ENCODE measurements around the gene TARBP1. TPM values are rescaled to one million over a fixed set of nuclear protein-coding genes. Genes with fewer than 3 reads are reported as not detected.
"Not testable (repeated sequence)": the region's sequence is repeated elsewhere in the genome, so short reads cannot be mapped to it uniquely, and the experiment has no call there.

The TARBP1 gene
- total RNA-seq, 1 donor from 2014 or later, result 40.4 TPM

- no peak for DNase-seq (ENCODE audit: extremely low read depth, low read depth, low spot score)
These were observed 117.8 kb downstream of the TARBP1 start for GRCh38 chr1:234361102-234361603.

DNA sequence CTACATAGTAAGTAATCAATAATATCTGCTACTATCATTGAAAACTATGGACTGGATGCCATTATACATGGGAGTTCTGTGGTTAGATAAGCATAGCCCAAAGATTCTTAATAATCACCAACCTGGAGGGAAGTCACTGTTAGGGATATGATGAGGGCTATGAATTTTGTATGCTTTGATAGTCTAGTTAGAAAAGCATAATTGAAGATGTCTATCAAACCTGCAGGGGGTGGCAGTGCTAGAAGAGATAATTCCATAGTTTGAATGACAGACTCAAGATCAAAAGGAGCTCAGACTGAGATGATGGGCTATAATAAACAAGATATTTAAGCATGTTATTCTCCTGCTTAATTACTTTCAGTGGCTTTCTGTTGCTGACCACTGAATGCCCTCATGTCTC lies 121.1 kb downstream of the TARBP1 start:
- no peak for DNase-seq (ENCODE audit: extremely low read depth, low read depth, low spot score)

DNA sequence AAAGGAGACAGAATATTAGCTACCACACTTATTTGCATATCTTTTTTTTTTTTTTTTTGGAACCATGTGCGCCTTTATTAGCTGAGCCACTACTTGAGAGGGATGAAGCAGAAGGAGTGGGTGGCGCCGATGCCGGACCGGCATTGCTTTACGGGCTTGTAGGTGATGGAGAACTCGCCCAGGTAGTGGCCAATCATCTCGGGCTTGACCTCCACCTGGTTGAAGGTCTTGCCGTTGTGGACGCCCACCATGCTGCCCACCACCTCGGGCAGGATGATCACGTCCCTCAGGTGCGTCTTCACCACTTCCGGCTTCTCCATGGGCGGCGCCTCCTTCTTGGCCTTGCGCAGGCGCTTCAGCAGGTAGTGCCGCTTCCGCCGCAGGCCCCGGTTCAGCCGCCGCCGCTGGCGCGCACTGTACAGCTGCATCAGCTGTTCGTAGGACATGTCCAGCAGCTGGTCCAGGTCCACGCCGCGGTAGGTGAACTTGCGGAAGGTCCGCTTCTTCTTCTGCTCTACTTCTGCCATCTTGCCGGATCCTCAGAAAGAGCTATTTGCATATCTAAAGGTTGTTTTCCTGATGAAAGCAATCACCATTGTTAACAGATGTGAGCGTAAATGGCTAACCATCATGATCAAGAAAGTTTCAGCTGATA lies 122.2 kb downstream of the TARBP1 start:
- DNase-seq (ENCODE audit: extremely low read depth, low read depth, low spot score), result not testable (repeated sequence)

- DNase-seq (ENCODE audit: extremely low read depth, low read depth, low spot score), result no peak
These were observed 123.0 kb downstream of the TARBP1 start for GRCh38 chr1:234355782-234356510.

DNA sequence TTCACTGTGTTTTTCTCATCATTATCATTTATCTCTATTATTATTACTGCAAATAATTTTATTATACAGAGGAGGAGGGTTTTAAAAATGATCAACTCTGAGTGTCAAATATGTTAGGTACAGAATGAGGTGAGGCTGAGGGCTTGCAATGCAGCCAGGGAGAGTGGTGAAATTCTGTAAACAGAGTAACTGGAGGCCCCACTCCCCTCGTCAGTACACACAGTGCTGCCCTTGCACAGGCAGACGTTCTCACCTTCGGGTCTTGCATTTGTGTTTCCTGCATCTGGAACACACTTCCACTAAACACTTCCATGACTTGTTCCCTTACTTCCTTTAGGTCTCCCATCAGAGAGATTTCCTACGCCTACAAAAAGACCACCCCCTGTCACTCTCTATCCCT lies 130.0 kb downstream of the TARBP1 start:
- no peak for DNase-seq (ENCODE audit: extremely low read depth, low read depth, low spot score)

DNA sequence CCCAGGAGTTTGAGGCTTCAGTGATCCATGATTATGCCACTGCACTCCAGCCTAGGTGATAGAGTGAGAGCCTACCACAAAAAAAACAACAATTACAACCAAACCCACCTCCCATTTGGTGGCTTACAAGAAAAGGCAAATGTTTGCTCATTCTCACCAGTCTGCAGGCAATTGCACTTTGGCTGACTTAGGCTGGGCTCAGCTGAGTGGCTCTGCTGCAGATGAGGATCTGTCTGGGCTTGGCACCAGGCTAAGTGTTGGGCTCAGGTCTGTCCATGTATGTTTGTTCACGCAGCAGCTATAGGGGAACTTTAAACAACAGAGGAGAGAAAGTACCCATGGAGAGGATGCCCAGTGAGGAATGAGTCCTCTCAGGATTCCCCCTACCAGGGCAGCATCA lies 133.7 kb downstream of the TARBP1 start:
- no peak for DNase-seq (ENCODE audit: extremely low read depth, low read depth, low spot score)

DNA sequence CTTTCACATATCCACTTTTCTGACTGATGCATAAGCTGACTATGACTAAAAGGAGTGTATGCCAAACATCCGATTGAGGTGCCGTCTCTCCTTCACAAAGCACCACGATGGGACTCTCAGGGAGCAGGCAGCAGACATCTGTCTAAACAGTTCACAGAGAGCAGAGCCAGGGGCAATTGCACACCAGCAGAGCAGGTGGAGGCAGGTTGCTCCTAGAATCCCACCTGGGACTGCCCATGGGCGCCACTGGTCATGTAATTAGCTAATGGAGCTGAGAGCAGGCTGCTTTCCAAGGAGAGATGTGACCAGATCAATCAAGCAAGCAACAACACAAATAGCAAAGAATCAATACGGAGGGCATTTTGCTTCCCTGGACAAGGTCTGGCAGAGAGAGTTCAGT lies 136.2 kb downstream of the TARBP1 start:
- no peak for DNase-seq (ENCODE audit: extremely low read depth, low read depth, low spot score)

Other genes with a start within 250 kb of the TARBP1 start
- 20.7 and 22.7 TPM in 2 replicates for gene COA6, start 105.7 kb downstream of the TARBP1 start, total RNA-seq
- 77.9 and 105 TPM in 2 replicates for gene IRF2BP2, start 131.0 kb upstream of the TARBP1 start, total RNA-seq

Data from glomerular endothelial cell (primary cell).